H1 (cell line): ENCODE measurements around the gene CPED1. TPM values are rescaled to one million over a fixed set of nuclear protein-coding genes. Genes with fewer than 3 reads are reported as not detected.

ENCODE experiments used
- CTCF ChIA-PET: fragments of 300-600 bp; sonication (Branson Sonifier 250); formaldehyde crosslinking; loops from one replicate; lab custom pipeline; 2021; ENCODE audit not compliant: partially characterized antibody; lab: Charles Lee
- POLR2A ChIA-PET: fragments of 300-600 bp; sonication (Branson Sonifier 250); formaldehyde crosslinking; loops from one replicate; lab custom pipeline; 2021; ENCODE audit warnings: inconsistent platforms; ENCODE audit not compliant: partially characterized antibody; lab: Charles Lee
- DNase-seq, 2 experiments: peaks; one replicate each; pipeline versions ENCODE4 v3.0.0 to v3.0.0-alpha.2; 2010 to 2022; ENCODE audit warnings: low spot score in 2 of 2, low read depth in 1 of 2, mixed read lengths in 1 of 2
- FAIRE-seq: peaks from 2 replicates; lab custom pipeline; 2011; peaks lifted over from hg19 to GRCh38; lab: Jason Lieb, UNC
- H2AFZ ChIP-seq: 2 replicates; pipeline ENCODE4 v1.8.1; 2012; ENCODE audit warnings: low read length, inconsistent platforms
- H2AK5ac ChIP-seq: 2 replicates; pipeline ENCODE4 v1.6.1; 2013; ENCODE audit warnings: low read depth, low read length
- H2BK120ac ChIP-seq: replicated peaks from 2 replicates; pipeline ENCODE3; 2013; ENCODE audit warnings: low read depth, low read length, inconsistent platforms
- H2BK12ac ChIP-seq: 2 replicates; pipeline ENCODE4 v1.6.1; 2013; ENCODE audit warnings: low read depth, low read length
- H2BK15ac ChIP-seq: 2 replicates; pipeline ENCODE4 v1.6.1; 2013; ENCODE audit warnings: low read length
- H2BK20ac ChIP-seq: 2 replicates; pipeline ENCODE4 v1.6.1; 2013; ENCODE audit warnings: low read length
- H2BK5ac ChIP-seq: 2 replicates; pipeline ENCODE4 v1.6.1; 2013; ENCODE audit warnings: low read depth, low read length
- H3K14ac ChIP-seq: 2 replicates; pipeline ENCODE4 v1.6.1; 2013; ENCODE audit warnings: inconsistent platforms; ENCODE audit not compliant: insufficient read length
- H3K18ac ChIP-seq: 2 replicates; pipeline ENCODE4 v1.6.1; 2013; ENCODE audit warnings: low read length; ENCODE audit errors: extremely low read depth
- H3K23ac ChIP-seq: 2 replicates; pipeline ENCODE4 v1.6.1; 2013; ENCODE audit warnings: inconsistent platforms; ENCODE audit not compliant: insufficient read length
- H3K23me2 ChIP-seq: 2 replicates; pipeline ENCODE4 v1.6.1; 2013; ENCODE audit warnings: low read depth, low read length
- H3K27ac ChIP-seq: 2 replicates; pipeline ENCODE4 v1.6.1; 2011; ENCODE audit warnings: low read depth, low read length, inconsistent platforms
- H3K27me3 ChIP-seq, 4 experiments: replicated peaks in 1 of 4; 1 replicate in 1 of 4; 2 replicates in 3 of 4; pipeline versions ENCODE4 v1.6.1 to v1.8.1; 2011 to 2013; ENCODE audit warnings: low read length in 3 of 4, mild to moderate bottlenecking in 3 of 4, inconsistent platforms in 2 of 4, mixed read lengths in 2 of 4, moderate library complexity in 1 of 4; ENCODE audit not compliant: control insufficient read depth in 3 of 4, insufficient read depth in 3 of 4; ENCODE audit errors: extremely low read depth in 1 of 4
- H3K36me3 ChIP-seq, 4 experiments: 2 replicates each; pipeline versions ENCODE4 v1.6.1 to v1.8.1; 2011 to 2013; ENCODE audit warnings: mild to moderate bottlenecking in 4 of 4, low read length in 3 of 4, moderate library complexity in 2 of 4, control low read depth in 1 of 4, inconsistent platforms in 1 of 4; ENCODE audit not compliant: insufficient read depth in 4 of 4, control insufficient read depth in 2 of 4
- H3K4ac ChIP-seq: replicated peaks from 2 replicates; pipeline ENCODE3; 2013; ENCODE audit warnings: low read length, low read depth, mixed read lengths, inconsistent platforms; ENCODE audit not compliant: insufficient read length
- H3K4me1 ChIP-seq, 4 experiments: replicated peaks in 1 of 4; 1 replicate in 1 of 4; 2 replicates in 3 of 4; pipeline versions ENCODE4 v1.6.1 to v1.8.1; 2011 to 2013; ENCODE audit warnings: low read length in 3 of 4, inconsistent platforms in 2 of 4, mixed read lengths in 1 of 4; ENCODE audit not compliant: insufficient read depth in 4 of 4, control insufficient read depth in 3 of 4
- H3K4me2 ChIP-seq, 2 experiments: 2 replicates each; pipeline versions ENCODE4 v1.6.1 to v1.8.1; 2011 to 2013; ENCODE audit warnings: low read depth in 2 of 2, low read length in 2 of 2, control low read depth in 1 of 2, inconsistent platforms in 1 of 2, mild to moderate bottlenecking in 1 of 2; ENCODE audit not compliant: insufficient read depth in 1 of 2
- H3K4me3 ChIP-seq, 4 experiments: fragments of 200-600, 300-600 bp in 1 of 4; sonication (generic), shearing (Covaris generic), sonication (Bioruptor Twin) in 1 of 4; 2 replicates each; pipeline versions ENCODE4 v1.5.1 to v1.8.1; 2011 to 2016; ENCODE audit warnings: low read length in 4 of 4, low read depth in 3 of 4, control low read depth in 2 of 4, inconsistent platforms in 2 of 4, mild to moderate bottlenecking in 2 of 4, mixed read lengths in 1 of 4, moderate library complexity in 1 of 4; ENCODE audit not compliant: insufficient read depth in 2 of 4; ENCODE audit errors: extremely low read depth in 1 of 4
- H3K56ac ChIP-seq: replicated peaks from 2 replicates; pipeline ENCODE3; 2013; ENCODE audit warnings: low read depth, mild to moderate bottlenecking, mixed read lengths, low read length, inconsistent platforms; ENCODE audit not compliant: insufficient read length
- H3K79me1 ChIP-seq: 2 replicates; pipeline ENCODE4 v1.6.1; 2013; ENCODE audit warnings: low read depth, low read length, control low read depth
- H3K79me2 ChIP-seq, 2 experiments: 2 replicates each; pipeline versions ENCODE4 v1.6.1 to v1.8.1; 2012 to 2013; ENCODE audit warnings: low read length in 2 of 2, mild to moderate bottlenecking in 2 of 2, inconsistent platforms in 1 of 2; ENCODE audit not compliant: insufficient read depth in 2 of 2, control insufficient read depth in 1 of 2
- H3K9ac ChIP-seq, 4 experiments: replicated peaks in 1 of 4; 1 replicate in 1 of 4; 2 replicates in 3 of 4; pipeline versions ENCODE4 v1.6.1 to v1.8.1; 2011 to 2013; ENCODE audit warnings: low read depth in 3 of 4, low read length in 3 of 4, control low read depth in 2 of 4, mild to moderate bottlenecking in 2 of 4, moderate library complexity in 2 of 4, inconsistent platforms in 1 of 4; ENCODE audit errors: extremely low read depth in 1 of 4
- H3K9me3 ChIP-seq, 2 experiments: 2 replicates each; pipeline versions ENCODE4 v1.6.1 to v1.8.1; 2012 to 2013; ENCODE audit warnings: mild to moderate bottlenecking in 2 of 2, moderate library complexity in 2 of 2, control low read depth in 1 of 2, inconsistent platforms in 1 of 2, low read depth in 1 of 2, low read length in 1 of 2, mixed read lengths in 1 of 2; ENCODE audit not compliant: insufficient read depth in 2 of 2
- H4K20me1 ChIP-seq, 2 experiments: replicated peaks in 1 of 2; 2 replicates each; pipeline versions ENCODE3 to v1.8.1; 2011 to 2013; ENCODE audit warnings: inconsistent platforms in 2 of 2, low read length in 2 of 2, mild to moderate bottlenecking in 1 of 2; ENCODE audit not compliant: insufficient read depth in 2 of 2, control insufficient read depth in 1 of 2
- H4K5ac ChIP-seq: 2 replicates; pipeline ENCODE4 v1.6.1; 2013; ENCODE audit warnings: low read length, low read depth, mixed read lengths, inconsistent platforms; ENCODE audit not compliant: insufficient read length
- H4K8ac ChIP-seq: 2 replicates; pipeline ENCODE4 v1.8.0; 2013; ENCODE audit warnings: mild to moderate bottlenecking, moderate library complexity, low read length, inconsistent platforms; ENCODE audit not compliant: insufficient read depth; ENCODE audit errors: extremely low read depth
- H4K91ac ChIP-seq: replicated peaks from 2 replicates; pipeline ENCODE3; 2013; ENCODE audit warnings: low read length, mixed read lengths, inconsistent platforms; ENCODE audit not compliant: insufficient read length
- ATF2 ChIP-seq: IDR thresholded peaks from 2 replicates; pipeline ENCODE4 v1.6.1; 2012; ENCODE audit warnings: low read length, inconsistent platforms
- CBX5 ChIP-seq: fragments of 300-800, 300-1000 bp; sonication (generic); IDR thresholded peaks from 2 replicates; pipeline ENCODE4 v1.7.1; 2016; ENCODE audit warnings: antibody characterized with exemption, low read length, low read depth
- CHD1 ChIP-seq: IDR thresholded peaks from 2 replicates; pipeline ENCODE4 v1.6.1; 2012; ENCODE audit warnings: low read depth, low read length, improper control_type of control experiment
- EGR1 ChIP-seq: IDR thresholded peaks from 2 replicates; pipeline ENCODE4 v1.6.1; 2011; ENCODE audit warnings: low read depth, low read length, borderline replicate concordance
- EP300 ChIP-seq, 2 experiments: IDR thresholded peaks; 1 replicate in 1 of 2; 2 replicates in 1 of 2; pipeline ENCODE4 v1.6.1; 2011 to 2012; ENCODE audit warnings: low read depth in 2 of 2, low read length in 2 of 2, mild to moderate bottlenecking in 2 of 2, borderline replicate concordance in 1 of 2, inconsistent platforms in 1 of 2, moderate library complexity in 1 of 2
- FOSL1 ChIP-seq: IDR thresholded peaks from 2 replicates; pipeline ENCODE4 v1.6.1; 2011; ENCODE audit warnings: mild to moderate bottlenecking, low read depth, low read length, moderate library complexity; ENCODE audit not compliant: insufficient read depth
- KDM1A ChIP-seq: fragments of 200-600, 300-600 bp; sonication (generic); IDR thresholded peaks from 2 replicates; pipeline ENCODE4 v1.7.1; 2016; ENCODE audit warnings: mild to moderate bottlenecking, low read length, borderline replicate concordance
- KDM5A ChIP-seq: fragments of 200-600 bp; IDR thresholded peaks from 2 replicates; pipeline ENCODE4 v1.7.1; 2012; ENCODE audit warnings: mild to moderate bottlenecking, low read length, inconsistent platforms, mixed read lengths
- SP1 ChIP-seq: IDR thresholded peaks from 2 replicates; pipeline ENCODE4 v1.6.1; 2011; ENCODE audit warnings: low read depth, low read length
- SP2 ChIP-seq: IDR thresholded peaks from 2 replicates; pipeline ENCODE4 v1.6.1; 2012; ENCODE audit warnings: mild to moderate bottlenecking, low read length, inconsistent platforms
- USF2 ChIP-seq: IDR thresholded peaks from 2 replicates; pipeline ENCODE4 v1.6.1; 2011; ENCODE audit warnings: low read length, improper control_type of control experiment
- YY1 ChIP-seq: IDR thresholded peaks from 2 replicates; pipeline ENCODE4 v1.6.1; 2011; ENCODE audit warnings: low read depth, mild to moderate bottlenecking, low read length
- WGBS, 2 experiments: shearing (Covaris generic) in 1 of 2; methylation state at CpG; one replicate each; pipeline versions ENCODE4 v1.1.6 to v1.1.7; 2013 to 2015; ENCODE audit warnings: low lambda C conversion rate in 2 of 2, mixed read lengths in 2 of 2, inconsistent platforms in 1 of 2, low coverage in 1 of 2, missing lambda C conversion rate in 1 of 2; ENCODE audit not compliant: insufficient replicate concordance in 2 of 2, insufficient coverage in 1 of 2, insufficient read length in 1 of 2; ENCODE audit errors: extremely low coverage in 1 of 2, missing lambda C conversion rate in 1 of 2; 5-methylcytosine and 5-hydroxymethylcytosine counted together
- polyA plus RNA-seq, 7 experiments: library from polyadenylated mRNA; depleted of rRNA in 3 of 7; stranded (reverse) in 5 of 7; unstranded in 2 of 7; fragments of >200 nt in 5 of 7; fragments of 200-250 nt in 2 of 7; gene quantifications; 1 replicate in 5 of 7; 2 replicates in 1 of 7; 4 replicates in 1 of 7; pipeline versions ENCODE4 v1.2.1 to v1.2.3, GENCODE V29; 2011 to 2013; ENCODE audit warnings: missing spikeins in 2 of 7, mixed read lengths in 2 of 7
- total RNA-seq: library from RNA; stranded (reverse); fragmentation: NEBNext Ultra II Directional; extraction: Animal tissue kit (Norgen Biotek cat#: 25700); gene quantifications from 2 replicates; pipeline ENCODE4 v1.2.1, GENCODE V29; 2021

The CPED1 gene
- total and polyA plus RNA-seq, 2 of the 8 experiments (the other 6 are each of a cell fraction or from before 2014, with no cell fraction given): 0.08 to 0.39 TPM

- WGBS, 2 experiments: 96% methylated on average over 2 of the region's 2 CpGs; no CpG with 5 or more reads in 1 of the 2 experiments
- DNase-seq: no peak
- CTCF ChIA-PET: interaction anchor here (2.3 kb wide), 1 partner anchor 9 kb away, joined by 9 read pairs; no protein-coding TSS in a partner anchor
- TF ChIP-seq SP1: no peak
- TF ChIP-seq EP300 (IDR thresholded peaks at IDR 0.05; ENCODE audit: borderline replicate concordance in 1 of 2, low read depth in 2 of 2, low read length in 2 of 2): no peak
- no peak for TF ChIP-seq EGR1
- TF ChIP-seq CHD1: no peak
- no peak for TF ChIP-seq YY1
- no peak for TF ChIP-seq SP2
- TF ChIP-seq CBX5: no peak
- TF ChIP-seq ATF2: no peak
- no peak for TF ChIP-seq FOSL1
- TF ChIP-seq USF2: no peak
- no peak for TF ChIP-seq KDM1A
- TF ChIP-seq KDM5A: no peak
Measured at GRCh38 chr7:120995654-120996053, 7.1 kb downstream of the CPED1 start.

More at GRCh38 chr7:120995654-120996053, 7.1 kb downstream of the CPED1 start:
- Histone ChIP-seq H3K79me2 (no peaks in the 10 kb centered on the region), H2BK12ac (no peak overlapping the region), H3K4ac (no peak overlapping the region), H3K9me3 (no peaks in the 10 kb centered on the region), H2BK5ac (no peak overlapping the region), H2BK120ac (no peak overlapping the region), H2AK5ac (no peak overlapping the region), H3K9ac (no peak overlapping the region), H3K4me2 (no peak overlapping the region), H3K14ac (no peak overlapping the region), H2BK15ac (no peak overlapping the region), H2BK20ac (no peak overlapping the region), H3K4me1 (no peaks in the 10 kb centered on the region), H3K27ac (no peak overlapping the region), H3K23ac (no peak overlapping the region), H4K5ac (no peak overlapping the region), H3K27me3 (no peaks in the 10 kb centered on the region), H3K36me3 (no peaks in the 10 kb centered on the region), H4K91ac (no peak overlapping the region), H4K20me1 (no peaks in the 10 kb centered on the region), H2AFZ (no peak overlapping the region), H3K4me3 (no peak overlapping the region), H4K8ac (no peak overlapping the region), H3K56ac (no peak overlapping the region), H3K23me2 (no peaks in the 10 kb centered on the region), H3K18ac (no peak overlapping the region), H3K79me1 (no peaks in the 10 kb centered on the region)
- POLR2A ChIA-PET: no interaction called here
- no peak for FAIRE-seq
